Activated naive CD8-positive, alpha-beta T cell (primary cell): ENCODE measurements around the gene ARRDC3.

ENCODE experiments used
- H3K27ac Mint-ChIP-seq: one replicate; pipeline ENCODE4 v1.8.0; 2021; ENCODE audit warnings: mixed read lengths
- H3K27me3 Mint-ChIP-seq: one replicate; pipeline ENCODE4 v1.8.0; 2021; ENCODE audit warnings: mixed read lengths
- H3K36me3 Mint-ChIP-seq: one replicate; pipeline ENCODE4 v1.8.0; 2021; ENCODE audit warnings: mixed read lengths
- H3K4me1 Mint-ChIP-seq: one replicate; pipeline ENCODE4 v1.8.0; 2021; ENCODE audit warnings: low read depth, mixed read lengths
- H3K4me3 Mint-ChIP-seq: one replicate; pipeline ENCODE4 v1.8.0; 2021; ENCODE audit warnings: mild to moderate bottlenecking, mixed read lengths
- H3K9me3 Mint-ChIP-seq: one replicate; pipeline ENCODE4 v1.8.0; 2021; ENCODE audit warnings: low read depth, mixed read lengths

Gene ARRDC3

DNA sequence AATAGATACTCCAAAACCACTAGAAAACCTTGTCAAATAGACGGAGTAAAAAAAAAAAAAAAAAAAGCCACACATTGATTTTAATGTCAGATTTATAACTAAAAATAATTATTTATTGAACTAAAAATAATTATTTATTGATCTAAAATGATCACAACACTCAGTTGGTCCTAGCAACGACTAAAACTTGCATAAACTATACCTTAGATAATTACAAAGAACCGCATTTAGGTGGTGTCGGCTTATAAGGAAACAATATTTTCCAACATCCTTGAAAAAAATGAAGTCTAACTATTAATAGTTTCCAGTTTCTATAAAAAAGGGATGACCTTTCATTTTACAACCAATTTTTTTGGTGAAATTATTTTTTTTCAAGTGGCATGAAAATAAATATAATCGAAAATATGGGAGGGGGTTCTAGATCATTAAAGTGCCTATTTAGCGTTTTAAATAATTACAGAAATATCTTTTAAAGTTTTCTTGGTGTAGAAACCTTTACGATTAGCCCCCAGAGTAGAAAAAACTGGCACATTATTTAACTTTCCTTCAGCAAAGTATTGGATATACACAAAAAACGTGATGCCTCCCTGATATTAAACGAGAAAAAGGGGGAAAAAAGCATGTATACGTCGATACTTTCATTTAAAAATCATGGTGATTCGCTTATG, 3.7 kb downstream of the ARRDC3 start:
- Mint-ChIP-seq H3K4me3 (peak overlapping the region; percentile 100), H3K36me3 (peaks cover 11% of the 10 kb centered on the region), H3K27ac (peak overlapping the region; percentile 100), H3K27me3 (no peaks in the 10 kb centered on the region), H3K9me3 (no peaks in the 10 kb centered on the region), H3K4me1 (peaks cover 46% of the 10 kb centered on the region)

DNA sequence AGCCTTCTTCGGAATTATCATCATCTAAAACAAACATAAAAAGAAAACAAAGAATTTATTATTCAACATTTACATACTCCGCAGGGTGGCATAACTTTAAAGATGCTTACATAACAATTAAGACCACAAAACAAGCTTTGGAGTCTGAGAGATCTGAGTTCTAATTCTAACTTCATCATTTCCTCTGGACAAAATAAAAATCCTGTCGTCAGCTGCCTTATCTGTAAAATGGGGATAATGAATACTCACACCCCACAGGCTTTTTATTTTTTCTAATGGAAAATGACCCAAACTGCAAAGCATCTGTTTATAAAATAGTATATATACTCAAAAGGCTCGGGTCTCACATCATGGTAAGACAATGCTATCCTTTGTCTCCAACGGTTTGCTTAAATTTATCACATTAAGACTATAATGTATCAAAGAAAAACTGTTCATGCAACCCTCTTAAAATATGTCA, 4.3 kb downstream of the ARRDC3 start:
- Mint-ChIP-seq H3K27me3 (no peaks in the 10 kb centered on the region), H3K9me3 (no peaks in the 10 kb centered on the region)

DNA sequence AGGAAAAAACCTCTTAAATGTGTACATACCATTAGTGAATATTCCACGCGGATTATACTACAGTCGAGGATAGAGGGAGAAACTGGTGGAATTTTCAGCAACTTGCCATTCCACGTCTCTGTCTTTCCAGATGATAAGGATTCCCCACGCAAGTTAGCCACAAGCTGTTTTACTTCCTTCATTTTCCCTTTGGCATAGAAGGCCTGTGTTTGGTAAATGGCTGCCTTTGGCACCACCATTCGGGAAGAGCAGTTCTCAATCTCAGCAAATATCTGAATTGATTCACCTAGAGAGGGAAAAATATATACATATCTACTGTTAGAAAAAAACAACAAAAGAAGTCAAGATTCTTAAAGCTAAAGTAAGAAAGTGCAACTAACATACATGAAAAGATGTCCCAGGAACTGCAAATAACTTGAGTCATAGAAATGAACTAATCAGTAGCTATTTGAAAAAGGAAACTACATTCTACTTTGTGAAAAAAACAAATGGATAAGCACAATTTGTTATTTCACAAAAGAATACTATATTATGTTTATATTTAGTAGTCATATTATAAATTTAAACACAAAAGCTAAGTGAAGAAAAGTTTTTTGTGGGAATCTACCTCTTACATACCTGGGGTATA, 8.1 kb downstream of the ARRDC3 start:
- Mint-ChIP-seq H3K36me3 (peaks cover 22% of the 10 kb centered on the region), H3K4me3 (peak overlapping the region; percentile 17), H3K27me3 (no peaks in the 10 kb centered on the region), H3K4me1 (peaks cover 71% of the 10 kb centered on the region), H3K9me3 (no peaks in the 10 kb centered on the region), H3K27ac (peak overlapping the region; percentile 89)

More for the DNA sequence above, 4.3 kb downstream of the ARRDC3 start:
- Mint-ChIP-seq H3K4me3 (peak overlapping the region; percentile 100), H3K36me3 (peaks cover 11% of the 10 kb centered on the region), H3K4me1 (peaks cover 44% of the 10 kb centered on the region), H3K27ac (peak overlapping the region; percentile 90)

DNA sequence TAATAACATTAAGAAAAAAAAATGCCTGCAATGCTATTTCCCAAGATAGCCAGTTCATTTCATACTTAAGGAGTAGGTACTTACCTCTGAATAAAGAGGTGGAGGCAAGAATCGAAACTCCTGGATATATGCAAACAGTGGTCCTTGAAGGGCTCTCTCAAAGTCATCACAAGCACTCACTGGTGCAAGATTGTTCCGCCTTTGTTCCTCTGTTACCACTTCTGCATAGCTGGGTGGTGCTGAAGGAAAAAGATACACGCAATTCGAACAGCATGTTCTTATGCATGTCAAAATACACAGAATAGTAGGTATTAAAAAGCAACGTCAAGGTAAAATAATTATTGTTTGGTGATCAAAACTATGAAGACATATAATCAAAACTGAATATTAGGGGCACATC, 9.5 kb downstream of the ARRDC3 start:
- no peaks in the 10 kb centered on the region for H3K27me3 Mint-ChIP-seq
- H3K27ac Mint-ChIP-seq: peak overlapping the region; percentile 82
- H3K9me3 Mint-ChIP-seq: no peaks in the 10 kb centered on the region
- H3K4me3 Mint-ChIP-seq: no peak overlapping the region
- peaks cover 27% of the 10 kb centered on the region for H3K36me3 Mint-ChIP-seq
- peaks cover 72% of the 10 kb centered on the region for H3K4me1 Mint-ChIP-seq

DNA sequence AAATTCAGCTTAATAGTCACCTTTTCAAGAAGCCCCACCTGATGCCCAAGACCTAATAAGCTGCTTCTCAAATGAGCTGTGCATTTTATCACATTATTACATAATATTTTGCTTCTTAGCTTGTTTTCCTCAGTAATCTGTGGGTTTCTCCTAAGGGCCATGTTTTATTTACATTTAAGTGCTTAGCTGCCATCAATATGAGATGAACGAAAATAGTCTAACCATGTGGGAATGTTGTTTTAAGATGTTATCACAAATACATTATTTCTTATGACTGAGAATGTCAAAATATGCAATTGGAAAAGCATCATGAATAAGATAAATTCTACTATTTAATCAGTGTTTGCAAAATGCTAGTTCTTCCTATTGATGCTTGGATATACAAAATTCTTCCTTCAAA, 10.1 kb downstream of the ARRDC3 start:
- Mint-ChIP-seq H3K36me3 (peaks cover 28% of the 10 kb centered on the region), H3K4me1 (peaks cover 76% of the 10 kb centered on the region)

DNA sequence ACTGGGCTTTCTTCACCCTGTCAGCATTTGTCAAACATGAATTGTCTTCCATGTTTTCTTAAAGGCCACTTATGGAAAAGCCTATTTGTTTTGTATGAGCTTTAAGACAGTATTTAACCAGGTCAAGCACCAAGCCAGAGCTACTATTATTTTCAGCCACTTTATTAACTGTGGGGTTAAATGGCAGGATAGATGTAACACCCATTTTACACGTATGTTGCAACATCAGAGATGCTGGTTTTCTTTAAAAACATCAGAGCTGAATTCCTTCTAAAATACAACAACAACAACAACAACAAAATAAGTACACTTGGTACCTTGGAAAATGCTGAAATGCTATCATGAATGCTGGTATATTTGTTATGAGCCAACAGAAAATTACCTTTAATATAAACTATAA, 13.6 kb downstream of the ARRDC3 start:
- H3K4me1 Mint-ChIP-seq: peaks cover 49% of the 10 kb centered on the region
- no peaks in the 10 kb centered on the region for H3K27me3 Mint-ChIP-seq
- no peaks in the 10 kb centered on the region for H3K9me3 Mint-ChIP-seq
- H3K27ac Mint-ChIP-seq: peak overlapping the region; percentile 81
- peaks cover 18% of the 10 kb centered on the region for H3K36me3 Mint-ChIP-seq
- H3K4me3 Mint-ChIP-seq: peak overlapping the region; percentile 20

More for the DNA sequence above, 10.1 kb downstream of the ARRDC3 start:
- Mint-ChIP-seq H3K27ac (peak overlapping the region; percentile 82), H3K27me3 (no peaks in the 10 kb centered on the region), H3K9me3 (no peaks in the 10 kb centered on the region), H3K4me3 (peak overlapping the region; percentile 37)

DNA sequence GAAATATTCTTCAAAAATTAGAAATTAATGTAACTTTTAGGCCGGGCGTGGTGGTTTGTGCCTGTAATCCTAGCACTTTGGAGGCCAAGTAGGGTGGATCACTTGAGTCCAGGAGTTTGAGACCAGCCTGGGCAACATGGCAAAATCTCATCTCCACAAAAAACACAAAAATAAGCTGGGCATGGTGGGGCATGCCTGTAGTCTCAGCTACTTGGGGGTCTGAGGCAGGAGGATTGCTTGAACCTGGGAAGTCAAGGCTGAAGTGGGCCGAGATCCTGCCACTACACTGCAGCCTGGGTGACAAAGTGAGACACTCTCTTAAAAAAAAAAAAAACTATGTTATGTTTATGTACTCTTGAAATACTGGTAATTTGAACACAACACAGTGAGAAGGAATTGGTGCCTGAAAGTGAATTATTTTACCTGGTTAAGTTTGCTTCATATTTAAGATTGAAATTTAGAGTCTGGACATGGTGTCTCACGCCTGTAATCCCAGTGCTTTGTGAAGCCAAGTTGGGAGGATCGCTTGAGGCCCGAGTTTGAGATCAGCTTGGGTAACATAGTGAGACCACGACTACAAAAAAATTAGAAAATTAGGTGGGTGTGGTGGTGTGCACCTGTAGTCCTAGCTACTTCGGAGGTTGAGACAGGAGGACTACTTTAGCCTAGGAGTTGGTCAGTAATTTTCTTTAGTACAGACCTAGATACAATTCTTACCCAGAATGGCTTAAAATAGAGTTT, 15.0 kb downstream of the ARRDC3 start:
- H3K4me1 Mint-ChIP-seq: peaks cover 38% of the 10 kb centered on the region
- H3K27ac Mint-ChIP-seq: peak overlapping the region; percentile 16
- H3K27me3 Mint-ChIP-seq: no peaks in the 10 kb centered on the region
- no peaks in the 10 kb centered on the region for H3K9me3 Mint-ChIP-seq
- peaks cover 15% of the 10 kb centered on the region for H3K36me3 Mint-ChIP-seq
- H3K4me3 Mint-ChIP-seq: no peak overlapping the region

DNA sequence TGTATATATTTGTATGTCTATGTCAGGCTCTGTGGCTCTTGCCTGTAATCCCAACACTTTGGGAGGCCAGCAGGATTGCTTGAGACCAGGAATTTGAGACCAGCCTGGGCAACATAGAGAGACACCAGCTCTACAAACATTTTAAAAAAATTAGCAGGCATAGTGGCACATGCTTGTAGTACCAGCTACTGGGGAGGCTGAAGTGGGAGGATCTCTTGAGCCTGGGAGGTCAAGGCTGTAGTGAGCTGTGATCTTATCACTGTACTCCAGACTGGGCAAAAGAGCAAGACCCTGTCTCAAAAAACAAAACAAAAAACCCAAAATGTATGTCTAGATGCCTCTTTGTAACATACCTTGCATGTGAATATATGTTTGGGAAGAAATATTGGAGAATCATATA, 15.8 kb downstream of the ARRDC3 start:
- H3K4me3 Mint-ChIP-seq: no peak overlapping the region
- no peaks in the 10 kb centered on the region for H3K27me3 Mint-ChIP-seq
- no peaks in the 10 kb centered on the region for H3K9me3 Mint-ChIP-seq
- H3K4me1 Mint-ChIP-seq: peaks cover 32% of the 10 kb centered on the region
- peaks cover 18% of the 10 kb centered on the region for H3K36me3 Mint-ChIP-seq
- H3K27ac Mint-ChIP-seq: peak overlapping the region; percentile 16

DNA sequence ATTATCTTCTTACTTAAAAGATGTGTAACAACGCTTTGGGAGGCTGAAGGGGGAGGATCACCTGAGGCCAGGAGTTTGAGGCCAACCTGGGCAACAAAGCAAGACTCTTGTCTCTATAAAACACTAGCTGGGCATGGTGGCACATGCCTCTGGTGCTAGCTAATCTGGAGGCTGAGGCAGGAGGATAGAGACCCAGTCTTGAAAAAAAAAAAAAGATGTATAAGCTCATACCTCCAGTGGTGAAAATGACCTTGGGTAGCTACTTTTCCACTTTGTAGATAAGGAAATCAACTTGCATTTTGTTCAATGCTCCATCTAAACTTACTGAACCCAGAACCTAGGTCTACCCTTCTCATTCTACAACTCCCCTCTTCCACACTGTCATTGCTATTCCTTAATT, 16.6 kb downstream of the ARRDC3 start:
- no peak overlapping the region for H3K27ac Mint-ChIP-seq
- H3K27me3 Mint-ChIP-seq: no peaks in the 10 kb centered on the region
- H3K4me3 Mint-ChIP-seq: no peak overlapping the region
- H3K36me3 Mint-ChIP-seq: peaks cover 22% of the 10 kb centered on the region
- peaks cover 3% of the 10 kb centered on the region for H3K9me3 Mint-ChIP-seq
- H3K4me1 Mint-ChIP-seq: peaks cover 28% of the 10 kb centered on the region

DNA sequence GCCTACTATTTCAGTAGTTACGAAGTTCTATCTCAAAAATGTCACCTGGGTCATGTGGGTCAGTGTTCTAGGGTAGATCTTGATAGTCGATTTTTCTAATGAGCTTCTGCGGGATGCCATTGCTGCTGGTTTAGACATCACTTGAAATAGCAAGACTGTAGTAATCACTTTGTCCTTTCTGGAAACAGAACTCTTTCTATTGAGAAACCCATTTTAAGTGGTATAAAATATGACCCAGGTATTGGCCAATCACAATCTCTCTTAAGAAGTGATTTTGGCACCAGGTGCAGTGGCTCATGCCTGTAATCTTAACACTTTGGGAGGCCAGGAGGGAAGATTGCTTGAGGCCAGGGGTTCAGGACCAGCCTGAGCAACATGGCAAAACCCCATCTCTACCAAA, 17.6 kb downstream of the ARRDC3 start:
- Mint-ChIP-seq H3K27ac (no peak overlapping the region), H3K9me3 (peaks cover 8% of the 10 kb centered on the region), H3K27me3 (no peaks in the 10 kb centered on the region), H3K4me3 (no peak overlapping the region), H3K4me1 (peaks cover 32% of the 10 kb centered on the region), H3K36me3 (peaks cover 20% of the 10 kb centered on the region)

DNA sequence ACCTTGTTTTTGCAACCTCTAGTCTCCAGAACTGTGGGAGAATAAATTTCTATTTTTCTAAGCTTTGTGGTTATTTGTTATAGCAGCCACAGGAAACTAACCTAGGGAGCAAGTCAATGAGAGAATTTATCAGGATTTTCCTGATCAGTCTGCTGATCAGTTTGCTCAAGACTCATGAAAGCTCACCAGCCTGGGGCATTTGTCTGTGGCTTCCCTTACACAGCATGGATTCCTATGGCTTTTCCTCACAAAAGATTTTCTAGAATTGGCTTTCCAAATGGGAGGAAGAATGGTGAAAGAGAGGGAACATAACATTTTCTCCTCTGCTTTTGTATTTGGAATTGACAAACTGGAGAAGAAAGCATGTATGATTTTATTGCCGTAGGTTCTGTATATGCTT, 20.2 kb downstream of the ARRDC3 start:
- Mint-ChIP-seq H3K4me3 (no peak overlapping the region), H3K9me3 (peaks cover 8% of the 10 kb centered on the region), H3K27me3 (no peaks in the 10 kb centered on the region), H3K36me3 (peaks cover 10% of the 10 kb centered on the region), H3K4me1 (peaks cover 15% of the 10 kb centered on the region), H3K27ac (no peak overlapping the region)

DNA sequence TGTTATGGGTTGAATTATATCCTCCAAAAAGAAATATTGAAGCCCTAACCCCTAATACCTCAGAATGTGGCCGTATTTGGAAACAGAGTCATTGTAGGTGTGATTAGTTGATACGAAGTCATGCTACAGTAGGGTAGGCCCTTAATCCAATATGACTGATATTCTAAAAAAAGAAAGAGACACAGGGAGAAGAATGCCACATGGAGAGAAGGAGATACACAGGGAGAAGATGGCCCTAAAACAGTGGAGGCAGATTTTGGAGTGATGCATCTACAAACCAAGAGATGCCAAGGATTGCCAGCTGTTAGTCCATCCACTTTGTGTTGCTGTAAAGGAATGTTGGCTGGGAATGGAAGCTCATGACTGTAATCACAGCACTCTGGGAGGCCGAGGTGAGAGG, 21.3 kb downstream of the ARRDC3 start:
- Mint-ChIP-seq H3K36me3 (peaks cover 10% of the 10 kb centered on the region), H3K4me3 (peak overlapping the region; percentile 58), H3K27me3 (no peaks in the 10 kb centered on the region), H3K27ac (peak overlapping the region; percentile 82), H3K4me1 (peaks cover 15% of the 10 kb centered on the region), H3K9me3 (peaks cover 8% of the 10 kb centered on the region)

DNA sequence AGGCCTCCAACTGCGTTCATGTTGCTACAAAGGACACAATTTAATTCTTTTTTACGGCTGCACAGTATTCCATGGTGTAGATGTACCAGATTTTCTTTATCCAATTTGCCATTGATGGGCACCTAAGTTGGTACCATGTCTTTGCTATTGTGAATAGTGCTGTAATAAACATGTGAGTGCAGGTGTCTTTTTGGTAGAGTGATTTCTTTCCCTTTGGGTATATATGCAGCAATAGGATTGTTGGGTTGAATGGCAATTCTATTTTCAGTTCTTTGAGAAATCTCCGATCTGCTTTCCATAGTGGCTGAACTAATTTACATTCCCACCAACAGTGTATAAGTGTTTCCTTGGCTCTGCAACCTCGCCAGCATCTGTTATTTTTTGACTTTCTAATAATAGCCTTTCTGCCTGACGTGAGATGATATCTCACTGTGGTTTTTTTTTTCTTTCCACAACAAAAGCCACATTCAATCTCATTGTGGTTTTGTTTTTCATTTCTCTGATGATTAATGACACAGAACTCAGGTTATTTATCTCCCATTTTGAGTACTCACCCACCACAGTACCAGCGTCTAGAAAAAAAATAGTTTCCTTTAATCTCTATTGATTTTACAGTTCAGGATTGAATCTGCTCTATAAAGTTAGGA, 21.9 kb downstream of the ARRDC3 start:
- peaks cover 8% of the 10 kb centered on the region for H3K9me3 Mint-ChIP-seq
- H3K4me1 Mint-ChIP-seq: peaks cover 15% of the 10 kb centered on the region
- H3K4me3 Mint-ChIP-seq: peak overlapping the region; percentile 58
- no peaks in the 10 kb centered on the region for H3K27me3 Mint-ChIP-seq
- H3K27ac Mint-ChIP-seq: peak overlapping the region; percentile 82
- H3K36me3 Mint-ChIP-seq: peaks cover 10% of the 10 kb centered on the region

DNA sequence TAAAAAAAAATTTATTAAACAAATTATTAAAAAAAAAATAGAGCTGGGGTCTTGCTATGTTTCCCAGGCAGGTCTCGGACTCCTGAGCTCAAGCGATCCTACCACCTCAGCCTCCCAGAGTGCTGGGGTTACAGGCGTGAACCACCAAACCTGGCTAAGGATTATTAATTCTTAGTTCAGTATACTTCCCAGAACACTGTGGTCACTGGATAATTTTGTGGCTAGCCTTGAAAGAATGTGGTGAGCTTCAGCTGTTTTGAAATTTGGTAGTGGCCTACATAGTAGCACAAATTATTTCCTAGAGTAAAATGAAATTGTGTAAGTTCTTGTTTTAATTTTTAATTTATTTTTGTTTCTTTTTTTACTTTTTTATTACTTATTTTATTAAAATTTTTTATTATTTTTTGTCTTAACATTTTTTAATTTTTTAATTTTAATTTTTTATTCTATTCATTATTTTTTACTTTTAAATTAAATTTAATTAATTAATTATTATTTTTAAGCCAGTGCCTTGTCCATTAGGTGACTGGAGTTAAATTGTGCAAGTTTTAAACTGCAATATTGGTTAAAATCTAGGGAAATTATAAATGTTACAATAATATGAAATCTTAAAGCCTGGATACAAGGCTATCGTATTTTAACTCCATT, 23.0 kb downstream of the ARRDC3 start:
- Mint-ChIP-seq H3K4me1 (peaks cover 20% of the 10 kb centered on the region), H3K36me3 (peaks cover 10% of the 10 kb centered on the region), H3K4me3 (no peak overlapping the region), H3K9me3 (peaks cover 8% of the 10 kb centered on the region), H3K27me3 (no peaks in the 10 kb centered on the region), H3K27ac (no peak overlapping the region)
